Raji (cell line): Measurements from ENCODE around the gene DEFB124.

Source experiments
- POLR2A ChIP-seq: IDR thresholded peaks from 2 replicates; pipeline ENCODE4 v1.6.1; 2011; ENCODE audit warnings: low read depth, low read length, control low read depth; ENCODE audit not compliant: insufficient read depth

DEFB124 gene

GRCh38 chr20:31496761-31497295 is 21.9 kb upstream of the DEFB124 start:
- no peak for TF ChIP-seq POLR2A

GRCh38 chr20:31494131-31494530 is 19.2 kb upstream of the DEFB124 start:
- no peak for TF ChIP-seq POLR2A

GRCh38 chr20:31490752-31491151 is 15.8 kb upstream of the DEFB124 start:
- no peak for TF ChIP-seq POLR2A

- no peak for TF ChIP-seq POLR2A
Measured at GRCh38 chr20:31489152-31489551, 14.2 kb upstream of the DEFB124 start.

GRCh38 chr20:31488115-31488514 is 13.2 kb upstream of the DEFB124 start:
- TF ChIP-seq POLR2A, result no peak

- TF ChIP-seq POLR2A, result no peak
Measured at GRCh38 chr20:31485450-31486339, 10.8 kb upstream of the DEFB124 start.

- no peak for TF ChIP-seq POLR2A
Measured at GRCh38 chr20:31484001-31484400, 9.1 kb upstream of the DEFB124 start.

GRCh38 chr20:31476643-31477215 is 1.8 kb upstream of the DEFB124 start:
- no peak for TF ChIP-seq POLR2A

GRCh38 chr20:31476294-31476585 is 1.3 kb upstream of the DEFB124 start:
- no peak for TF ChIP-seq POLR2A

GRCh38 chr20:31475472-31476293 is 756 bp upstream of the DEFB124 start:
- TF ChIP-seq POLR2A, result no peak

- TF ChIP-seq POLR2A, result no peak
Measured at GRCh38 chr20:31474097-31474436, 860 bp downstream of the DEFB124 start.

- TF ChIP-seq POLR2A, result no peak
Measured at GRCh38 chr20:31473331-31474096, 1.4 kb downstream of the DEFB124 start.

- TF ChIP-seq POLR2A, result no peak
Measured at GRCh38 chr20:31472395-31473330, 2.3 kb downstream of the DEFB124 start.

GRCh38 chr20:31454361-31454760 is 20.6 kb downstream of the DEFB124 start:
- TF ChIP-seq POLR2A, result no peak
